PC-9 (cell line): ENCODE results near the gene ZNF236. TPM values are rescaled to one million over a fixed set of nuclear protein-coding genes. Genes with fewer than 3 reads are reported as not detected.

Experiments
- BruUV-seq: library from RNA; stranded (reverse); fragments of 400-500 nt; replicated peaks from 2 replicates; lab custom pipeline; 2021; lab: Mats Ljungman, UMichigan
- CTCF ChIA-PET: fragments of 300-600 bp; sonication (Branson Sonifier 250); formaldehyde crosslinking; loops from one replicate; lab custom pipeline; 2022; ENCODE audit warnings: antibody characterized with exemption; lab: Charles Lee
- POLR2A ChIA-PET: fragments of 300-600 bp; sonication (Branson Sonifier 250); formaldehyde crosslinking; loops from one replicate; lab custom pipeline; 2022; ENCODE audit warnings: antibody characterized with exemption; ENCODE audit not compliant: unreplicated experiment; lab: Charles Lee
- DNase-seq, 2 experiments: peaks; one replicate each; pipeline versions ENCODE4 v3.0.0 to v3.0.0-alpha.2; 2015 to 2022; ENCODE audit warnings: mixed read lengths in 1 of 2
- H2AFZ ChIP-seq: fragments of 200-600 bp; sonication (generic); 2 replicates; pipeline ENCODE4 v1.8.1; 2017; ENCODE audit warnings: antibody characterized with exemption
- H3F3A ChIP-seq: fragments of 200-600 bp; sonication (generic); 2 replicates; pipeline ENCODE4 v1.8.1; 2017; ENCODE audit warnings: antibody characterized with exemption, mild to moderate bottlenecking, low read depth; ENCODE audit not compliant: insufficient read depth
- H3K27ac ChIP-seq: fragments of 200-600 bp; sonication (generic); 2 replicates; pipeline ENCODE4 v1.6.1; 2016; ENCODE audit warnings: mixed run types
- H3K27me3 ChIP-seq: fragments of 200-600 bp; sonication (generic); 2 replicates; pipeline ENCODE4 v1.6.1; 2016; ENCODE audit warnings: low read depth, mixed run types; ENCODE audit not compliant: insufficient read depth
- H3K36me3 ChIP-seq: fragments of 200-600 bp; sonication (generic); 2 replicates; pipeline ENCODE4 v1.6.1; 2016; ENCODE audit warnings: low read depth, mixed run types
- H3K4me1 ChIP-seq: fragments of 200-600 bp; sonication (generic); replicated peaks from 2 replicates; pipeline ENCODE4 v1.6.1; 2016; ENCODE audit warnings: mixed run types; ENCODE audit not compliant: insufficient read depth
- H3K4me2 ChIP-seq: fragments of 200-600 bp; sonication (generic); 2 replicates; pipeline ENCODE4 v1.6.1; 2017; ENCODE audit warnings: mixed run types
- H3K4me3 ChIP-seq: fragments of 200-600 bp; sonication (generic); 2 replicates; pipeline ENCODE4 v1.6.1; 2016; ENCODE audit warnings: mixed run types
- H3K79me2 ChIP-seq: fragments of 200-600 bp; sonication (generic); 2 replicates; pipeline ENCODE4 v1.6.1; 2017; ENCODE audit warnings: low read depth, mixed run types
- H3K9me2 ChIP-seq: fragments of 200-600 bp; sonication (generic); 2 replicates; pipeline ENCODE4 v1.8.1; 2017; ENCODE audit warnings: mild to moderate bottlenecking; ENCODE audit not compliant: insufficient read depth
- H3K9me3 ChIP-seq: fragments of 200-600 bp; sonication (generic); 2 replicates; pipeline ENCODE4 v1.8.1; 2016; ENCODE audit warnings: low read depth; ENCODE audit not compliant: insufficient read depth
- H4K20me1 ChIP-seq: fragments of 200-600 bp; sonication (generic); 2 replicates; pipeline ENCODE4 v1.8.1; 2017; ENCODE audit not compliant: insufficient read depth
- EZH2 ChIP-seq: fragments of 200-600 bp; sonication (generic); IDR thresholded peaks from 2 replicates; pipeline ENCODE4 v1.8.0; 2017; ENCODE audit warnings: antibody characterized with exemption, low read depth
- intact Hi-C: fragments of 100-400 bp; cut with micrococcal nuclease; formaldehyde crosslinking; loops from one replicate; pipeline ENCODE4 v1.10.0; 2022; ENCODE audit not compliant: unreplicated experiment
- total RNA-seq: library from RNA; stranded (reverse); gene quantifications from 2 replicates; pipeline ENCODE4 v1.2.3, GENCODE V29; 2021
- TF ChIP-seq, protein P1 (sequence below): fragments of 200-600 bp; sonication (generic); conservative IDR thresholded peaks from 2 replicates; pipeline ENCODE4 v1.6.1; 2017; ENCODE audit warnings: mixed run types, antibody characterized with exemption, mild to moderate bottlenecking, moderate library complexity

Gene ZNF236
- total RNA-seq, 1 experiment from 2014 or later, result 10.8 TPM

- DNase-seq, result no peak
- no peaks in the 10 kb centered on the region for H3F3A ChIP-seq
- no peaks in the 10 kb centered on the region for H4K20me1 ChIP-seq
- no peak overlapping the region for H2AFZ ChIP-seq
- no peak overlapping the region for H3K4me2 ChIP-seq
- H3K4me3 ChIP-seq, result no peak overlapping the region
- H3K4me1 ChIP-seq, result no peaks in the 10 kb centered on the region
- ChIA-PET CTCF (no interaction called here), POLR2A (no interaction called here)
- H3K27me3 ChIP-seq, result no peaks in the 10 kb centered on the region
- TF ChIP-seq EZH2, result no peak
- TF ChIP-seq, protein P1, sequence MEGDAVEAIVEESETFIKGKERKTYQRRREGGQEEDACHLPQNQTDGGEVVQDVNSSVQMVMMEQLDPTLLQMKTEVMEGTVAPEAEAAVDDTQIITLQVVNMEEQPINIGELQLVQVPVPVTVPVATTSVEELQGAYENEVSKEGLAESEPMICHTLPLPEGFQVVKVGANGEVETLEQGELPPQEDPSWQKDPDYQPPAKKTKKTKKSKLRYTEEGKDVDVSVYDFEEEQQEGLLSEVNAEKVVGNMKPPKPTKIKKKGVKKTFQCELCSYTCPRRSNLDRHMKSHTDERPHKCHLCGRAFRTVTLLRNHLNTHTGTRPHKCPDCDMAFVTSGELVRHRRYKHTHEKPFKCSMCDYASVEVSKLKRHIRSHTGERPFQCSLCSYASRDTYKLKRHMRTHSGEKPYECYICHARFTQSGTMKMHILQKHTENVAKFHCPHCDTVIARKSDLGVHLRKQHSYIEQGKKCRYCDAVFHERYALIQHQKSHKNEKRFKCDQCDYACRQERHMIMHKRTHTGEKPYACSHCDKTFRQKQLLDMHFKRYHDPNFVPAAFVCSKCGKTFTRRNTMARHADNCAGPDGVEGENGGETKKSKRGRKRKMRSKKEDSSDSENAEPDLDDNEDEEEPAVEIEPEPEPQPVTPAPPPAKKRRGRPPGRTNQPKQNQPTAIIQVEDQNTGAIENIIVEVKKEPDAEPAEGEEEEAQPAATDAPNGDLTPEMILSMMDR, result no peak
- intact Hi-C loops, result no loop called here
- no peak overlapping the region for H3K27ac ChIP-seq
- H3K9me2 ChIP-seq, result no peaks in the 10 kb centered on the region
- no peaks in the 10 kb centered on the region for H3K79me2 ChIP-seq
- H3K36me3 ChIP-seq, result no peaks in the 10 kb centered on the region
- no TSS peak for BruUV-seq
- no peaks in the 10 kb centered on the region for H3K9me3 ChIP-seq
Observed at GRCh38 chr18:76953156-76953555, 130.8 kb downstream of the ZNF236 start.

- intact Hi-C loops, result no loop called here
- ChIA-PET CTCF (no interaction called here), POLR2A (no interaction called here)
- Histone ChIP-seq H3F3A (no peaks in the 10 kb centered on the region), H3K9me2 (no peaks in the 10 kb centered on the region), H3K27ac (no peak overlapping the region), H3K4me1 (no peaks in the 10 kb centered on the region), H3K36me3 (no peaks in the 10 kb centered on the region), H4K20me1 (no peaks in the 10 kb centered on the region), H3K4me2 (no peak overlapping the region), H3K4me3 (no peak overlapping the region), H3K27me3 (no peaks in the 10 kb centered on the region), H2AFZ (no peak overlapping the region), H3K79me2 (no peaks in the 10 kb centered on the region), H3K9me3 (no peaks in the 10 kb centered on the region)
- TF ChIP-seq, protein P1, result no peak
- TF ChIP-seq EZH2, result no peak
- BruUV-seq, result no TSS peak
- DNase-seq, result no peak
Observed at GRCh38 chr18:76953583-76954233, 131.4 kb downstream of the ZNF236 start.

GRCh38 chr18:76955524-76956170 is 133.3 kb downstream of the ZNF236 start:
- DNase-seq, result no peak
- Histone ChIP-seq H3F3A (no peaks in the 10 kb centered on the region), H3K9me2 (no peaks in the 10 kb centered on the region), H4K20me1 (no peaks in the 10 kb centered on the region), H3K4me2 (no peak overlapping the region), H3K27ac (no peak overlapping the region), H3K36me3 (no peaks in the 10 kb centered on the region), H3K27me3 (no peaks in the 10 kb centered on the region), H3K79me2 (no peaks in the 10 kb centered on the region), H3K9me3 (no peaks in the 10 kb centered on the region), H3K4me3 (no peak overlapping the region), H2AFZ (no peak overlapping the region), H3K4me1 (no peaks in the 10 kb centered on the region)
- POLR2A ChIA-PET, result no interaction called here
- intact Hi-C loops, result no loop called here
- no peak for TF ChIP-seq EZH2
- TF ChIP-seq, protein P1, result no peak
- no TSS peak for BruUV-seq
- CTCF ChIA-PET, result no interaction called here
